GM12878 (cell line): Measurements from ENCODE around the gene SSU72. TPM values are rescaled to one million over a fixed set of nuclear protein-coding genes. Genes with fewer than 3 reads are reported as not detected.

Source experiments
- ATAC-seq: fragments of 200-7000 bp; cut with Tn5 transposase; 3 replicates; pipeline ENCODE4 v1.9.1; 2020; ENCODE audit warnings: mild to moderate bottlenecking, moderate library complexity
- BruUV-seq: library from RNA; stranded (reverse); fragments of 400-500 nt; replicated peaks from 2 replicates; lab custom pipeline; 2021; lab: Mats Ljungman, UMichigan
- CTCF ChIA-PET: fragments of 300-600 bp; sonication (Branson Sonifier 250); formaldehyde crosslinking; extraction: SDS; loops from one replicate; lab custom pipeline; 2021; ENCODE audit warnings: inconsistent platforms; lab: Yijun Ruan, JAX
- POLR2A ChIA-PET: fragments of 350-600 bp; formaldehyde crosslinking; extraction: SDS; loops from one replicate; lab custom pipeline; 2021; ENCODE audit warnings: inconsistent platforms; lab: Charles Lee
- RAD21 ChIA-PET: fragments of 300-600 bp; sonication (Branson Sonifier 250); formaldehyde crosslinking; loops from one replicate; lab custom pipeline; 2023; ENCODE audit warnings: antibody characterized with exemption; ENCODE audit not compliant: unreplicated experiment; lab: Charles Lee
- SMC1A ChIA-PET: fragments of 300-600 bp; sonication (Branson Sonifier 250); formaldehyde crosslinking; loops from one replicate; lab custom pipeline; 2023; ENCODE audit not compliant: unreplicated experiment, uncharacterized antibody; lab: Charles Lee
- DNase-seq: peaks from one replicate; pipeline ENCODE4 v3.0.0-alpha.2; 2011; ENCODE audit warnings: low read depth, low spot score
- FAIRE-seq: peaks from 3 replicates; lab custom pipeline; 2011; peaks lifted over from hg19 to GRCh38; lab: Jason Lieb, UNC
- H2AFZ ChIP-seq: 2 replicates; pipeline ENCODE4 v1.6.0; 2011; ENCODE audit warnings: low read depth, low read length, control low read depth; ENCODE audit not compliant: control insufficient read depth
- H3K27ac ChIP-seq: 2 replicates; pipeline ENCODE4 v1.5.1; 2011; ENCODE audit warnings: control low read depth; ENCODE audit not compliant: control insufficient read depth, insufficient read depth
- H3K27me3 ChIP-seq, 2 experiments: replicated peaks in 1 of 2; 2 replicates each; pipeline versions ENCODE4 v1.6.0 to v1.6.1; 2011; ENCODE audit warnings: low read length in 1 of 2; ENCODE audit not compliant: control insufficient read depth in 2 of 2, insufficient read depth in 2 of 2
- H3K36me3 ChIP-seq, 2 experiments: 2 replicates each; pipeline ENCODE4 v1.5.1; 2011; ENCODE audit warnings: low read length in 1 of 2; ENCODE audit not compliant: control insufficient read depth in 2 of 2, insufficient read depth in 2 of 2
- H3K4me1 ChIP-seq: 2 replicates; pipeline ENCODE4 v1.6.1; 2011; ENCODE audit warnings: mild to moderate bottlenecking, low read length, moderate library complexity, mixed read lengths; ENCODE audit not compliant: control insufficient read depth, insufficient read depth
- H3K4me2 ChIP-seq: 2 replicates; pipeline ENCODE4 v1.6.0; 2011; ENCODE audit warnings: control low read depth; ENCODE audit not compliant: control insufficient read depth, insufficient read depth
- H3K4me3 ChIP-seq: fragments of 200-600 bp; sonication (generic); 2 replicates; pipeline ENCODE4 v1.5.1; 2016
- H3K79me2 ChIP-seq: 2 replicates; pipeline ENCODE4 v1.6.0; 2011; ENCODE audit warnings: low read length; ENCODE audit not compliant: control insufficient read depth, insufficient read depth
- H3K9ac ChIP-seq: 2 replicates; pipeline ENCODE4 v1.8.0; 2011; ENCODE audit warnings: low read length, control low read depth, mixed read lengths; ENCODE audit not compliant: control insufficient read depth, insufficient read depth
- H3K9me3 ChIP-seq: replicated peaks from 3 replicates; pipeline ENCODE4 v1.5.1; 2011; ENCODE audit warnings: mild to moderate bottlenecking, low read length; ENCODE audit not compliant: control insufficient read depth, insufficient read depth
- H4K20me1 ChIP-seq: 2 replicates; pipeline ENCODE4 v1.6.0; 2011; ENCODE audit not compliant: control insufficient read depth, insufficient read depth
- ASH2L ChIP-seq: fragments of 300-600, 200-600 bp; sonication (generic); IDR thresholded peaks from 2 replicates; pipeline ENCODE4 v1.6.1; 2017; ENCODE audit warnings: low read depth, mild to moderate bottlenecking, borderline replicate concordance
- BHLHE40 ChIP-seq, 2 experiments: fragments of 450-650 bp in 1 of 2; IDR thresholded peaks; 2 replicates each; pipeline ENCODE4 v1.6.1; 2011 to 2017; ENCODE audit warnings: low read depth in 2 of 2, borderline replicate concordance in 1 of 2, improper control_type of control experiment in 1 of 2, low read length in 1 of 2, mild to moderate bottlenecking in 1 of 2
- EZH2 ChIP-seq: IDR thresholded peaks from 2 replicates; pipeline ENCODE4 v1.6.1; 2012; ENCODE audit warnings: low read depth, mild to moderate bottlenecking, control low read depth, inconsistent platforms, low read length, borderline replicate concordance; ENCODE audit not compliant: control insufficient read depth
- GATAD2B ChIP-seq: fragments of 450-650 bp; conservative IDR thresholded peaks from 2 replicates; pipeline ENCODE4 v1.6.1; 2017; ENCODE audit warnings: low read depth, mild to moderate bottlenecking, moderate library complexity
- HDAC2 ChIP-seq: fragments of 200-600 bp; sonication (generic); IDR thresholded peaks from 2 replicates; pipeline ENCODE4 v1.6.1; 2017
- NR2F1 ChIP-seq: fragments of 450-650 bp; conservative IDR thresholded peaks from 2 replicates; pipeline ENCODE4 v1.6.1; 2017; ENCODE audit warnings: mild to moderate bottlenecking
- PAX5 ChIP-seq: IDR thresholded peaks from 2 replicates; pipeline ENCODE4 v1.6.1; 2011; ENCODE audit warnings: low read depth, low read length, borderline replicate concordance
- SIN3A ChIP-seq: IDR thresholded peaks from 2 replicates; pipeline ENCODE4 v1.6.1; 2012; ENCODE audit warnings: low read depth, low read length, improper control_type of control experiment
- SMAD5 ChIP-seq: IDR thresholded peaks from 2 replicates; pipeline ENCODE4 v1.6.1; 2016; ENCODE audit warnings: antibody characterized with exemption, low read depth
- WGBS: methylation state at CpG from one replicate; pipeline ENCODE4 v1.1.6; 2016; ENCODE audit warnings: low lambda C conversion rate; ENCODE audit not compliant: insufficient replicate concordance, insufficient coverage; ENCODE audit errors: missing lambda C conversion rate; 5-methylcytosine and 5-hydroxymethylcytosine counted together
- in situ Hi-C: fragments of 300-500 bp; cut with MboI; formaldehyde crosslinking; loops from 9 replicates; pipeline ENCODE4 v1.14.3; 2018; ENCODE audit warnings: mixed read lengths
- intact Hi-C: fragments of 100-400 bp; cut with micrococcal nuclease; formaldehyde crosslinking; loops from one replicate; pipeline ENCODE4 v1.14.2; 2022; ENCODE audit not compliant: unreplicated experiment
- polyA plus RNA-seq, 11 experiments: library from polyadenylated mRNA; depleted of rRNA in 4 of 11; unstranded in 6 of 11; stranded (reverse) in 5 of 11; fragments of >200 nt; fragmentation: Nextera tagmentation in 4 of 11; fragmentation: Illumina TruSeq in 1 of 11; extraction: Ambion mirVana in 4 of 11; extraction: Trizol in 1 of 11; gene quantifications; 1 replicate in 1 of 11; 2 replicates in 10 of 11; pipeline versions ENCODE4 v1.2.1 to v1.2.3, GENCODE V29; 2011 to 2016; ENCODE audit warnings: inconsistent platforms in 2 of 11, missing spikeins in 2 of 11, low read depth in 1 of 11
- total RNA-seq, 4 experiments: library from RNA; depleted of rRNA in 3 of 4; stranded (reverse); fragments of >200 nt in 3 of 4; fragmentation: Illumina TruSeq in 1 of 4; extraction: Trizol in 1 of 4; gene quantifications; 2 replicates each; pipeline versions ENCODE4 v1.2.1 to v1.2.3, GENCODE V29; 2013 to 2021
- TF ChIP-seq, protein P1 (sequence below): fragments of 450-650 bp; IDR thresholded peaks from 2 replicates; pipeline ENCODE4 v1.6.1; 2016; ENCODE audit warnings: mild to moderate bottlenecking, moderate library complexity, borderline replicate concordance
- TF ChIP-seq, protein P2 (sequence below): IDR thresholded peaks from 2 replicates; pipeline ENCODE4 v1.6.1; 2011; ENCODE audit warnings: borderline replicate concordance, low read depth, mild to moderate bottlenecking, moderate library complexity, mixed read lengths, low read length; ENCODE audit not compliant: insufficient read depth; ENCODE audit errors: extremely low read length

SSU72 gene
- total and polyA plus RNA-seq, 10 of the 15 experiments (the other 5 are each of a cell fraction or from before 2014, with no cell fraction given), result 28.6 to 172 (median 67.7) TPM

DNA sequence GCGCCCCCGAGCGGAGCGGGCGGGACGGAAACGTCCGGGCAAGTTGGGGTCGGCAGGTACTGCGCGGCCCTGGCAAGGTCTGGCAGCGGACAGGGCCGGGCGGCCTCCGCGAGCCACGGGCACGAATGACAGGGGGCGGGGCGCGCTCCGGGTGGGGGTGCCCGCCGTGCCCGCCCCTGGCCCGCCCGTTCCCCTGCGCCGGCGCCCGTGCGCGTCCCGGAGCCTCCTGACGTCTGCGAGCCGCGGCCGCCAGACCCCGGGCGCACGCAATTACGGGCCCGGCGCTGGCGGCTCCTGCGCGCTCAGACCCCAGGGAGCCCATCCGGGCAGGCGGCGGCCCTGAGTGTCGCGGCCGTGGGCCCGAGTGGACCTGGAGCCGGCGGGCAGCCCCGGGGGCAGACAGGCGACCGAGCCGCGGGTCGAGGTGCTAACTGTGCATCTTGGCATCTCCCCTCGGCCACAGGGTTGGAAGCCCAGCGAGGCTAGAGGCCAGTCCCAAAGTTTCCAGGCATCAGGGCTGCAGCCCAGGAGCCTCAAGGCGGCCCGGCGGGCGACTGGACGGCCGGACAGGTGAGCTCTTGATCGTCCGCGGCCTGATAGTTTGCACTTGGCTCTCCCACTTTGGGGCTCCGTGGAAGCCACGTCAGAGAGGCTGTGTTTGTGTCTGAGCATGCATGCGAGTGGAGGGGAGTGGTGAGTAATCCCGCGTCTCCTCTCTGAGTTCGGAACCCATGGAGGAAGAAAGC, 41.6 kb upstream of the SSU72 start:
- intact Hi-C loops, result loop anchor here (5.0 kb wide), 1 partner anchor 44 kb away; the partner anchor contains the start of gene SSU72
- Histone ChIP-seq H3K4me2 (peak overlapping the region; percentile 93), H3K27me3 (no peaks in the 10 kb centered on the region; a peak in 1 of 4 replicates), H3K9ac (peak overlapping the region; percentile 99), H3K9me3 (no peaks in the 10 kb centered on the region), H3K4me3 (peak overlapping the region; percentile 85), H4K20me1 (0 out of 2 replicates have a peak, but pooled peaks cover 3% of the 10 kb centered on the region), H3K36me3 (peaks cover 0 to 2% of the 10 kb centered on the region in 2 experiments; a peak in 1 of 4 replicates), H3K27ac (peak overlapping the region; percentile 98), H3K4me1 (peaks cover 15% of the 10 kb centered on the region), H3K79me2 (peaks cover 3% of the 10 kb centered on the region), H2AFZ (peak overlapping the region; percentile 78)
- FAIRE-seq, result no peak
- TF ChIP-seq SMAD5, result no peak
- TF ChIP-seq GATAD2B, result 0 out of 2 replicates have a peak, but pooled peaks have one; percentile 8
- TF ChIP-seq PAX5, result no peak
- TF ChIP-seq, protein P1, sequence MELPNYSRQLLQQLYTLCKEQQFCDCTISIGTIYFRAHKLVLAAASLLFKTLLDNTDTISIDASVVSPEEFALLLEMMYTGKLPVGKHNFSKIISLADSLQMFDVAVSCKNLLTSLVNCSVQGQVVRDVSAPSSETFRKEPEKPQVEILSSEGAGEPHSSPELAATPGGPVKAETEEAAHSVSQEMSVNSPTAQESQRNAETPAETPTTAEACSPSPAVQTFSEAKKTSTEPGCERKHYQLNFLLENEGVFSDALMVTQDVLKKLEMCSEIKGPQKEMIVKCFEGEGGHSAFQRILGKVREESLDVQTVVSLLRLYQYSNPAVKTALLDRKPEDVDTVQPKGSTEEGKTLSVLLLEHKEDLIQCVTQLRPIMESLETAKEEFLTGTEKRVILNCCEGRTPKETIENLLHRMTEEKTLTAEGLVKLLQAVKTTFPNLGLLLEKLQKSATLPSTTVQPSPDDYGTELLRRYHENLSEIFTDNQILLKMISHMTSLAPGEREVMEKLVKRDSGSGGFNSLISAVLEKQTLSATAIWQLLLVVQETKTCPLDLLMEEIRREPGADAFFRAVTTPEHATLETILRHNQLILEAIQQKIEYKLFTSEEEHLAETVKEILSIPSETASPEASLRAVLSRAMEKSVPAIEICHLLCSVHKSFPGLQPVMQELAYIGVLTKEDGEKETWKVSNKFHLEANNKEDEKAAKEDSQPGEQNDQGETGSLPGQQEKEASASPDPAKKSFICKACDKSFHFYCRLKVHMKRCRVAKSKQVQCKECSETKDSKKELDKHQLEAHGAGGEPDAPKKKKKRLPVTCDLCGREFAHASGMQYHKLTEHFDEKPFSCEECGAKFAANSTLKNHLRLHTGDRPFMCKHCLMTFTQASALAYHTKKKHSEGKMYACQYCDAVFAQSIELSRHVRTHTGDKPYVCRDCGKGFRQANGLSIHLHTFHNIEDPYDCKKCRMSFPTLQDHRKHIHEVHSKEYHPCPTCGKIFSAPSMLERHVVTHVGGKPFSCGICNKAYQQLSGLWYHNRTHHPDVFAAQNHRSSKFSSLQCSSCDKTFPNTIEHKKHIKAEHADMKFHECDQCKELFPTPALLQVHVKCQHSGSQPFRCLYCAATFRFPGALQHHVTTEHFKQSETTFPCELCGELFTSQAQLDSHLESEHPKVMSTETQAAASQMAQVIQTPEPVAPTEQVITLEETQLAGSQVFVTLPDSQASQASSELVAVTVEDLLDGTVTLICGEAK, result no peak
- TF ChIP-seq, protein P2, sequence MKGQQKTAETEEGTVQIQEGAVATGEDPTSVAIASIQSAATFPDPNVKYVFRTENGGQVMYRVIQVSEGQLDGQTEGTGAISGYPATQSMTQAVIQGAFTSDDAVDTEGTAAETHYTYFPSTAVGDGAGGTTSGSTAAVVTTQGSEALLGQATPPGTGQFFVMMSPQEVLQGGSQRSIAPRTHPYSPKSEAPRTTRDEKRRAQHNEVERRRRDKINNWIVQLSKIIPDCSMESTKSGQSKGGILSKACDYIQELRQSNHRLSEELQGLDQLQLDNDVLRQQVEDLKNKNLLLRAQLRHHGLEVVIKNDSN, result no peak
- no peak for TF ChIP-seq ASH2L
- TF ChIP-seq BHLHE40 (IDR thresholded peaks at IDR 0.05; ENCODE audit: borderline replicate concordance in 1 of 2, low read depth in 2 of 2, low read length in 1 of 2), result peak in 1 of 2 experiments; percentile 50; a peak in 1 of 4 replicates
- no peak for TF ChIP-seq HDAC2
- TF ChIP-seq EZH2, result no peak
- peak; percentile 11 for TF ChIP-seq NR2F1
- no peak for TF ChIP-seq SIN3A
- ChIA-PET POLR2A (interaction anchor here (0.6 to 1.5 kb wide), 6 partner anchors 9 to 217 kb away, joined by 3 to 8 read pairs (median 4); no protein-coding TSS in a partner anchor), RAD21 (interaction anchor here (2.8 kb wide), 1 partner anchor 62 kb away, joined by 8 read pairs; no protein-coding TSS in a partner anchor), CTCF (no interaction called here), SMC1A (interaction anchor here (1.2 kb wide), 1 partner anchor 13 kb away, joined by 3 read pairs; no protein-coding TSS in a partner anchor)
- no TSS peak for BruUV-seq
- DNase-seq, result no peak
- WGBS, result 23% methylated on average over 50 of the region's 80 CpGs
- ATAC-seq, result peak; percentile 19
- in situ Hi-C loops, result no loop called here
